HEK293 (cell line): ENCODE measurements around the gene NT5M.

Experiments used
- CTCF ChIP-seq: fragments of 450-650 bp; formaldehyde crosslinking; IDR thresholded peaks from 2 replicates; pipeline ENCODE4 v1.5.1; 2016; ENCODE audit warnings: missing biosample characterization, missing genetic modification characterization
- HOXA7 ChIP-seq: sonication (generic); formaldehyde crosslinking; IDR thresholded peaks from 2 replicates; pipeline ENCODE4 v1.8.1; 2022; ENCODE audit warnings: missing genetic modification reagents, borderline replicate concordance
- MEIS1 ChIP-seq: sonication (generic); formaldehyde crosslinking; IDR thresholded peaks from 2 replicates; pipeline ENCODE4 v1.8.1; 2022; ENCODE audit warnings: missing genetic modification reagents, mild to moderate bottlenecking, borderline replicate concordance
- MZF1 ChIP-seq: fragments of 450-650 bp; formaldehyde crosslinking; IDR thresholded peaks from 2 replicates; pipeline ENCODE4 v1.5.1; 2017; ENCODE audit warnings: missing biosample characterization, missing genetic modification characterization, borderline replicate concordance
- PATZ1 ChIP-seq: fragments of 450-650 bp; formaldehyde crosslinking; IDR thresholded peaks from 2 replicates; pipeline ENCODE4 v1.5.1; 2016; ENCODE audit warnings: missing biosample characterization, missing genetic modification characterization
- REST ChIP-seq: fragments of 450-650 bp; formaldehyde crosslinking; IDR thresholded peaks from 2 replicates; pipeline ENCODE4 v1.5.1; 2016; ENCODE audit warnings: missing biosample characterization, missing genetic modification characterization
- TRIM28 ChIP-seq: IDR thresholded peaks from 2 replicates; pipeline ENCODE4 v1.6.1; 2011; ENCODE audit warnings: low read length, control low read depth, borderline replicate concordance
- ZNF138 ChIP-seq: fragments of 450-650 bp; formaldehyde crosslinking; IDR thresholded peaks from 2 replicates; pipeline ENCODE4 v1.5.1; 2016; ENCODE audit warnings: missing biosample characterization, missing genetic modification characterization, borderline replicate concordance
- ZNF169 ChIP-seq: fragments of 450-650 bp; formaldehyde crosslinking; IDR thresholded peaks from 2 replicates; pipeline ENCODE4 v1.5.1; 2016; ENCODE audit warnings: missing biosample characterization, missing genetic modification characterization
- ZNF174 ChIP-seq: fragments of 450-650 bp; formaldehyde crosslinking; IDR thresholded peaks from 2 replicates; pipeline ENCODE4 v1.5.0; 2017; ENCODE audit warnings: missing biosample characterization, mild to moderate bottlenecking, missing genetic modification characterization
- ZNF513 ChIP-seq: fragments of 450-650 bp; IDR thresholded peaks from 2 replicates; pipeline ENCODE4 v1.5.1; 2018; ENCODE audit warnings: missing biosample characterization, missing genetic modification characterization
- ZNF585B ChIP-seq: fragments of 450-650 bp; formaldehyde crosslinking; IDR thresholded peaks from 2 replicates; pipeline ENCODE4 v1.5.1; 2016; ENCODE audit warnings: missing biosample characterization, missing genetic modification characterization
- ZNF629 ChIP-seq: fragments of 450-650 bp; formaldehyde crosslinking; IDR thresholded peaks from 2 replicates; pipeline ENCODE4 v1.5.1; 2017; ENCODE audit warnings: missing biosample characterization, missing genetic modification characterization
- ZNF830 ChIP-seq: fragments of 450-650 bp; IDR thresholded peaks from 2 replicates; pipeline ENCODE4 v1.5.0; 2018; ENCODE audit warnings: missing biosample characterization, missing genetic modification characterization, low read depth, mild to moderate bottlenecking, moderate library complexity

GRCh38 chr17:17313350-17313991 lies 10.3 kb downstream of the NT5M start:
- TF ChIP-seq CTCF = no peak; the same call in 1 of the 2 replicates
- no peak for TF ChIP-seq ZNF138 (tag by site-specific recombination)
- no peak for TF ChIP-seq ZNF169
- TF ChIP-seq MZF1 (tag by site-specific recombination) = no peak
- TF ChIP-seq TRIM28 = no peak
- no peak for TF ChIP-seq ZNF585B (tag by site-specific recombination)
- TF ChIP-seq REST (tag by site-specific recombination) = no peak
- TF ChIP-seq MEIS1 (CRISPR knock-in tag) = no peak
- TF ChIP-seq HOXA7 (CRISPR knock-in tag) = no peak
- TF ChIP-seq ZNF830 = no peak
- no peak for TF ChIP-seq PATZ1
- no peak for TF ChIP-seq ZNF513 (tag by site-specific recombination)
- TF ChIP-seq ZNF629 (tag by site-specific recombination) = no peak
- no peak for TF ChIP-seq ZNF174
